ENCODE results near the gene KCNQ1. TPM values are rescaled to one million over a fixed set of nuclear protein-coding genes. Genes with fewer than 3 reads are reported as not detected.

The KCNQ1 gene
- total RNA-seq, 1 experiment from 2014 or later = not detected

- CTCF ChIA-PET = interaction anchor here (0.6 to 11.0 kb wide), 3 partner anchors 8 to 351 kb away, joined by 3 to 443 read pairs (median 5); partner anchors contain the start of gene CDKN1C
These were observed 94.8 kb downstream of the KCNQ1 start for GRCh38 chr11:2539371-2540222.

GRCh38 chr11:2540223-2540991 lies 95.6 kb downstream of the KCNQ1 start:
- H3K4me3 Mint-ChIP-seq (ENCODE audit: unreplicated experiment) = no peak overlapping the region
- H3K36me3 Mint-ChIP-seq (ENCODE audit: insufficient read depth, unreplicated experiment) = no peaks in the 10 kb centered on the region
- H3K27me3 Mint-ChIP-seq (ENCODE audit: insufficient read depth, unreplicated experiment) = no peaks in the 10 kb centered on the region
- no peaks in the 10 kb centered on the region for H3K9me3 Mint-ChIP-seq (ENCODE audit: unreplicated experiment)
- POLR2A ChIA-PET = interaction anchor here (0.6 kb wide), 1 partner anchor 464 kb away, joined by 4 read pairs; no protein-coding TSS in a partner anchor
- H3K27ac Mint-ChIP-seq (ENCODE audit: low read depth, unreplicated experiment) = no peak overlapping the region
- TF ChIP-seq CTCF (IDR thresholded peaks at IDR 0.05; ENCODE audit: unreplicated experiment) = no peak
- intact Hi-C loops (cut with micrococcal nuclease) = no loop called here
- H3K4me1 Mint-ChIP-seq (ENCODE audit: insufficient read depth, unreplicated experiment) = no peaks in the 10 kb centered on the region
- no peak for DNase-seq (ENCODE audit: unreplicated experiment)
- CTCF ChIA-PET = interaction anchor here (0.6 to 11.0 kb wide), 3 partner anchors 8 to 350 kb away, joined by 3 to 443 read pairs (median 3); partner anchors contain the start of gene CDKN1C
- no TSS peak for BruUV-seq (replicated peaks)

More at GRCh38 chr11:2539371-2540222, 94.8 kb downstream of the KCNQ1 start:
- H3K27me3 Mint-ChIP-seq (ENCODE audit: insufficient read depth, unreplicated experiment) = no peaks in the 10 kb centered on the region
- no peak overlapping the region for H3K27ac Mint-ChIP-seq (ENCODE audit: low read depth, unreplicated experiment)
- intact Hi-C loops (cut with micrococcal nuclease) = no loop called here
- POLR2A ChIA-PET = no interaction called here
- no peak for TF ChIP-seq CTCF (IDR thresholded peaks at IDR 0.05; ENCODE audit: unreplicated experiment)
- H3K4me1 Mint-ChIP-seq (ENCODE audit: insufficient read depth, unreplicated experiment) = no peaks in the 10 kb centered on the region
- DNase-seq (ENCODE audit: unreplicated experiment) = no peak
- no peaks in the 10 kb centered on the region for H3K9me3 Mint-ChIP-seq (ENCODE audit: unreplicated experiment)
- no TSS peak for BruUV-seq (replicated peaks)
- no peak overlapping the region for H3K4me3 Mint-ChIP-seq (ENCODE audit: unreplicated experiment)
- H3K36me3 Mint-ChIP-seq (ENCODE audit: insufficient read depth, unreplicated experiment) = no peaks in the 10 kb centered on the region

GRCh38 chr11:2540992-2541680 lies 96.3 kb downstream of the KCNQ1 start:
- no peak for DNase-seq (ENCODE audit: unreplicated experiment)
- H3K27ac Mint-ChIP-seq (ENCODE audit: low read depth, unreplicated experiment) = no peak overlapping the region
- POLR2A ChIA-PET = interaction anchor here (0.6 kb wide), 1 partner anchor 463 kb away, joined by 4 read pairs; no protein-coding TSS in a partner anchor
- H3K27me3 Mint-ChIP-seq (ENCODE audit: insufficient read depth, unreplicated experiment) = no peaks in the 10 kb centered on the region
- H3K4me1 Mint-ChIP-seq (ENCODE audit: insufficient read depth, unreplicated experiment) = no peaks in the 10 kb centered on the region
- no peaks in the 10 kb centered on the region for H3K9me3 Mint-ChIP-seq (ENCODE audit: unreplicated experiment)
- CTCF ChIA-PET = interaction anchor here (0.6 to 11.0 kb wide), 3 partner anchors 10 to 349 kb away, joined by 3 to 443 read pairs (median 3); partner anchors contain the start of gene CDKN1C
- no peak overlapping the region for H3K4me3 Mint-ChIP-seq (ENCODE audit: unreplicated experiment)
- no TSS peak for BruUV-seq (replicated peaks)
- H3K36me3 Mint-ChIP-seq (ENCODE audit: insufficient read depth, unreplicated experiment) = no peaks in the 10 kb centered on the region
- intact Hi-C loops (cut with micrococcal nuclease) = no loop called here
- TF ChIP-seq CTCF (IDR thresholded peaks at IDR 0.05; ENCODE audit: unreplicated experiment) = no peak

All from MCF 10A (cell line).